ENCODE results near the gene ABCD3.
"Not testable (repeated sequence)": the region's sequence is repeated elsewhere in the genome, so short reads cannot be mapped to it uniquely, and the experiment has no call there.

The ABCD3 gene

GRCh38 chr1:94565901-94566300, 147.7 kb downstream of the ABCD3 start:
- H3K4me3 ChIP-seq (ENCODE audit: low read depth, low read length): no peak overlapping the region
- no peak for DNase-seq (ENCODE audit: low read depth)
- TF ChIP-seq CTCF (IDR thresholded peaks at IDR 0.05; ENCODE audit: insufficient read depth, low read depth, low read length, missing control alignments): no peak

DNA sequence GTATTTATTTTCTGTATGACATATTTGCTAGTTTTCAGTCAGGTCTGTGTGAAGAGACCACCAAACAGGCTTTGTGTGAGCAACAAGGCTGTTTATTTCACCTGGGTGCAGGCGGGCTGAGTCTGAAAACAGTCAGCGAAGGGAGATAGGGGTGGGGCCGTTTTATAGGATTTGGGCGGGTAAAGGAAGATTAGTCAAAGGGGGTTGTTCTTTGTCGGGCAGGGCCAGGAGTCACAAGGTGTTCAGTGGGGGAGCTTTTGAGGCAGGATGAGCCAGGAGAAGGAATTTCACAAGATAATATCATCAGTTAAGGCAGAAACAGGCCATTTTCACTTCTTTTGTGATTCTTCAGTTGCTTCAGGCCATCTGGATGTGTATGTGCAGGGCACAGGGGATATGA, 148.2 kb downstream of the ABCD3 start:
- H3K4me3 ChIP-seq (ENCODE audit: low read depth, low read length); DNase-seq (ENCODE audit: low read depth): not testable (repeated sequence)

GRCh38 chr1:94567975-94568607, 149.9 kb downstream of the ABCD3 start:
- H3K4me3 ChIP-seq (ENCODE audit: low read depth, low read length): not testable (repeated sequence)

More at GRCh38 chr1:94567975-94568607, 149.9 kb downstream of the ABCD3 start:
- not testable (repeated sequence) for DNase-seq (ENCODE audit: low read depth)
